Heart left ventricle (tissue), 13 donors: Measurements from ENCODE around the gene CRYBG1.

Experiments
- CTCF ChIP-seq, 12 donors: fragments of 200-600 bp; sonication (generic) in 4 of 12; IDR thresholded peaks; one replicate each; pipeline versions ENCODE4 v1.5.0 to v1.8.0; 2018 to 2022; ENCODE audit warnings: antibody characterized with exemption in 12 of 12, mild to moderate bottlenecking in 5 of 12
- POLR2A ChIP-seq, 2 donors: fragments of 450-650 bp; IDR thresholded peaks; one replicate each; pipeline ENCODE4 v1.6.1; 2017; ENCODE audit warnings: antibody characterized with exemption in 2 of 2, mild to moderate bottlenecking in 2 of 2, moderate library complexity in 2 of 2
- donor health status: ischemic (EF 13 %, LVEDD 7.1; RV severe dilation, severe dysfunction).
- donor health status: DM: no; HTN: yes; CAD: no.
- donor health status: DM: no; HTN: no; CAD: no.
- donor health status: ischemic (EF 25% LVEDD 6.9; RV normal size, moderate dysfunction).
- donor health status: ischemic (EF 25% LVEDD 5.7; RV mildly dilated, moderate dysfunction).
- donor health status: ischemic (EF 35%, LVEDD 5.7; RV mildly dilated, moderate dysfunction).
- donor health status: nonischemic (EF 11% LVEDD 7.7; RV severe dilation, severe dysfunction).
- donor health status: DM: yes; HTN: yes; CAD: no.
- donor health status: PGD.
- donor health status: ischemic (EF 29% LVEDD 5.4; RV normal size, mild dysfunction).
- donor health status: nonischemic (EF 23%, LVEDD 6.1; RV moderate dilation, normal function).

- TF ChIP-seq CTCF (IDR thresholded peaks at IDR 0.05) (no peak), POLR2A (IDR thresholded peaks at IDR 0.05) (no peak)
These were observed 70.9 kb downstream of the CRYBG1 start for GRCh38 chr6:106431405-106431804.
